WI38 (cell line): Measurements from ENCODE around the gene LEMD1.

Experiments
- H3K4me3 ChIP-seq: 2 replicates; pipeline ENCODE4 v1.5.1; 2011; ENCODE audit warnings: low read depth, mild to moderate bottlenecking, control low read depth, low read length
- CTCF ChIP-seq: IDR thresholded peaks from 2 replicates; pipeline ENCODE4 v1.5.1; 2012; ENCODE audit warnings: low read depth, mild to moderate bottlenecking, control low read depth, low read length

Gene LEMD1

GRCh38 chr1:205445646-205445935 is 23.7 kb upstream of the LEMD1 start:
- no peak overlapping the region for H3K4me3 ChIP-seq
- no peak for TF ChIP-seq CTCF

DNA sequence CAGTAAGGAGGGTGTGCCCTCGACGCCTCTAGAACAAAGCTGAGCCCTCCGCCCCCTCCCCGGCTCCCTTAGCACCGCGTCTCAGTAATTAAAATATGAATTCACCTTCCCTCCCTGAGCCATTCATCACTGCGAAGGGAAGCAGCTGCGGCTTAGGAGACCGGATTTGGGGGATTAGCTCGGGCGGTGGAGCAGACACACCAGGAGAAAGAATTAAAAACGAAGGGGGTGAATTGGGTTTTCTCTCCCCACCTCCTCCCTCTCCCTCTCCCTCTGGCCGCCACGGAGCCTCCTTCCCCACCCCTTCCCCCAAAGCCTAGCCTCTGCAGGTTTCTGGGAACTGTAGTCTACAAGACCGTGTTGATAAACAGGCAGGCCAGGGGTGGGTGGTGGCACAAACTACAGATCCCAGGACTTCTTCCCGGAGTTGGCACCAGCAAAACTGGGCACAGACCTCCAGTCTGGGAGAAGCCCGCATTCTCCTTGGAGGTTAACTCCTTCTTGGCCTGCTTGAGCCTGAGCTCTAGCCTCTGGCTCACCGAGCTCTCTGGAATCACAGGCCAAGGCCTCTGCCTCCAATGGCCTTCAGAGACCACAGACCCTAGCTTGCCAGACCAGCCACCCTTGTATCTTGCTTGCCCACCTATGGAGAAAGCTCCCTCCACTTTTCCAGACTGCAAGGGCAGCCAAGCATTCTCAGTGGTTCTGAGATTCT is 23.2 kb upstream of the LEMD1 start:
- no peak for TF ChIP-seq CTCF
- no peak overlapping the region for H3K4me3 ChIP-seq

DNA sequence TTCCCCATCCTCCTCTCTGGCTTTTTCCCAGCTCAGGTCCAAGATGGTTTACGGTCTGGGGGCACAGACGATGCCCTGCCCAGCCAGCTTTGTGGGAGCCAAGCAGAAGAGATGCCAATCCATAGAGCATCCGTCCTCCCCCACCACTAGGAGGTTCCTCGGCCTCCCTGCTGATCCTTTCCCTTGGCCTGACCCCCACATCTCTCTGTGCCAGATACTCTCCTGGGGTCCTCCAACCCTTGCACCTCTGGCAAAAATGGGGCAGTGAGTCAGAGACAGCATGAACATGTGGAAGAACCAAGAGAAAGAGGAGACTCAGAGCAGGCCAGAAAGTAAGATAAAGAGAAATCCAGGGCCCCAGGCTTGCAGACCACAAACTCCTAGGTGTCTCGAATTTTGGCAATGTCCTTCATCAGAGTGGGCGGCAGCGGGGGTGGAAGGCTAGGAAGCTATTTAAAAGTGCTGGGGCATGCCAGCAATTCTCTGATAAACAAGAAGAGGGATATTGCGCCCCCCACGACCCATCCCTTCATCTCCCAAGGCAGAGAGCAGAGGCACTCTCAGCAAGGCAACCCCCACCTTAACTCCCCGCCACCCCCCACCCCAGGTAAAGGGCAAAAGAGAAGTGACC is 22.6 kb upstream of the LEMD1 start:
- H3K4me3 ChIP-seq, result no peak overlapping the region
- TF ChIP-seq CTCF, result no peak

DNA sequence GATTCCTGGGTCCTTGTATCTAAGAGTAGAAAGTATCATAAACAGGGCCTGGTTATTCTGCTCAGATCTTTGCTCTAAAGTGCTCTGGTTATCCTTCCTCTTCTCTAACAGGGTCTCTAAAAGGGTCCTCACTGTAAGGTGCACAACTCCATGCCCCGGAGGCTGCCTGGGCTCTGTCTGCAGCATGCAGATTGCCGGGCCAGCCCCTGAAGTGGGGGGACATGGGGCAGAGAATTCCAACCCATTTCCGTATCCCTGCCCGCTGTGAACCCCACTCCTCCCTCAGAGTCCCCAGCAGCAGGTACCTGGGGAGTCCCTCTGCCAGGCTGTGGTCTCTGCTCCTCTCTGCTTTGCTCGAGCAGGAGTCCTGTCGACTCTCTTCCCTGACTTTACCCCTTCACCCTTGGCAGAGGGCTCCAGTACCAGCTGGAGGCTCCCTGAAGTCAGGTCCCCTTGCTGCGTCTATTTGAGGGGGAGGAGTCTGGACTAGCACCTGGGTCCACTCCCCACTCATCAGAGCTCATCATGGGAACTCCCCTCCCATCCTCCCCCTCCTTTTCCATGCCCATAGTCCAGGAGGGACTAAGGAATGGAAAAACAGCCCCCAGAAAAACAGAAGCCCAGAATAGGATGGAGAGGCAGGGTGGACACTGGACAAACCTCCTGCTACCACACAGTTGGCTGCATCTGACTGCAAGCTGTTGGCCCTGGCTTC is 21.9 kb upstream of the LEMD1 start:
- TF ChIP-seq CTCF, result no peak
- H3K4me3 ChIP-seq, result no peak overlapping the region

DNA sequence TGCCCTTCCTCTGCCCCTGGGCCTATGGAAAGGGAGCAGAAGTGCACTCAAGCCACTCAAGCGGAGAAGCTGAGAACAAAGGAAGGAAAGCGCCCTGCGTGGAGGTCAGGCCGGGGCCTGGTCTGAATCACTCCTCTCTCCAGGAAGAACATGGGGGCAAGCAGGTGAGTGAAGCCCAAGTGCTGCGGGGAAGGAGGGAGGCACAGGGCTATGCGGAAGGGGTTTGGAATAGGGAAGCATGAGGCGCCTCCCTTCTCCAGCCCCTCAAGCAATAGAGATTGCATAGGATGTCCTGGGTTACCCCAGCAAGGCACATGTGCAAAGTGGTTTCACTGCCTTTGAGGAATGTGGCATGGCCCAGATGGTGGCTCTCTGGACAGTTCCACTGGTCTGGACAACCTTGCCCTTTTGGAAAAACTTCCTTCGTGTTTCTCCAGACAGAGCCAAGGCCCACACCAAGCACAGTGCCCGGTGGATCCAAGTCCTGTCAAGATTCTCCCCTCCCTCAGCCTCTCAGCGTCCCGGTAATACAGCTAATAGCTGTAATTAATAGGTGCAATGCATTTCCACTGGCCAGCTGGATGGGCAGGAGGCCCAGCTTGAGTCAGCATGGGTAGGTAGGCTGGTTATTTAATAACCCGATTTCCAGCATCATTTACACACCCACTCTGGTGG is 20.3 kb upstream of the LEMD1 start:
- H3K4me3 ChIP-seq, result no peak overlapping the region
- no peak for TF ChIP-seq CTCF

DNA sequence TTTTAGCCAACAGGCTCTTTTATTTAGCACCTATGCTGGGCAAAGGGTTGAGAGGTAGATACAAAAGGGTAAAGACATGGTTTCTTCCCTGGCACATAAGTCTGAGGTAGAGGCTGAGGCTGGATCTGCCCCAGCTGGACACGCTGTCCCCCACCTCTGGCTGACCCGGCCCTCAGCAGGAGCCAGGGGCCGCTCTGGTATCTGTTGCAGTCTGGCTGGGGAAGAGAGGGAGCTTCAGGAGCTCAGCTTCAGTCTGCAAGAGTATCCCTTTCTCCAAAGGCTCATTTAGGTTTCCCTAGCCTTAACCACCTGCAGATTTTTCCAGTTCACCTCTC is 19.8 kb upstream of the LEMD1 start:
- no peak for TF ChIP-seq CTCF
- no peak overlapping the region for H3K4me3 ChIP-seq

GRCh38 chr1:205441318-205441633 is 19.4 kb upstream of the LEMD1 start:
- H3K4me3 ChIP-seq, result no peak overlapping the region
- no peak for TF ChIP-seq CTCF
